Measurements from ENCODE around the gene AURKA. TPM values are rescaled to one million over a fixed set of nuclear protein-coding genes. Genes with fewer than 3 reads are reported as not detected.
"Not testable (repeated sequence)": the region's sequence is repeated elsewhere in the genome, so short reads cannot be mapped to it uniquely, and the experiment has no call there.

The AURKA gene
- total RNA-seq, 1 experiment from 2014 or later = 75.3 TPM

DNA sequence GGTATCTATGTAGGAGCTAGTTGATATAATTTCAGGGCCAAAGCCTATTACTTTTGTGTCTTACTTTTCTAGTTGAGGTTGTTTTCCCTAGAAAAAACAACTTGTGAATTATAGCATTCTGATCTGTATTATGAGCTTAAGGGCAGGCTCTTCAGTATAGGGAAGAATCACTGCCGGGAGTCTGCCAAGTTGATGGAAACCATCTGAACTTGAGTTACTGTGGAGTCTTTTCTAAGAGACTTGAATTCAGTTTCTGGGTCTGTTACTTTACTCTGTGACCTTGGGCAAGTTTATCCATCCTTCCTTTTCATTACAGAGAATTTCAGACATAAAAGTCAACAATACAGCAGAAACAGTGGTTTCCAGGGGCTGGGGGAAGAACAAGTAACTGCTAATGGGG, 17.9 kb upstream of the AURKA start:
- H3K9me3 Mint-ChIP-seq (ENCODE audit: unreplicated experiment) = no peaks in the 10 kb centered on the region
- no TSS peak for BruUV-seq (replicated peaks)
- peaks cover 89% of the 10 kb centered on the region for H3K36me3 Mint-ChIP-seq (ENCODE audit: insufficient read depth, unreplicated experiment)
- no peaks in the 10 kb centered on the region for H3K27me3 Mint-ChIP-seq (ENCODE audit: insufficient read depth, unreplicated experiment)
- DNase-seq (ENCODE audit: unreplicated experiment) = no peak
- ChIA-PET POLR2A (interaction anchor here (1.2 kb wide), 1 partner anchor 13 kb away, joined by 4 read pairs; no protein-coding TSS in a partner anchor), CTCF (interaction anchor here (1.2 to 1.4 kb wide), 2 partner anchors 9 to 13 kb away, joined by 3 to 5 read pairs; no protein-coding TSS in a partner anchor)
- intact Hi-C loops (cut with micrococcal nuclease) = no loop called here
- H3K4me3 Mint-ChIP-seq (ENCODE audit: unreplicated experiment) = no peak overlapping the region
- H3K4me1 Mint-ChIP-seq (ENCODE audit: insufficient read depth, unreplicated experiment) = no peaks in the 10 kb centered on the region
- TF ChIP-seq, protein P1, sequence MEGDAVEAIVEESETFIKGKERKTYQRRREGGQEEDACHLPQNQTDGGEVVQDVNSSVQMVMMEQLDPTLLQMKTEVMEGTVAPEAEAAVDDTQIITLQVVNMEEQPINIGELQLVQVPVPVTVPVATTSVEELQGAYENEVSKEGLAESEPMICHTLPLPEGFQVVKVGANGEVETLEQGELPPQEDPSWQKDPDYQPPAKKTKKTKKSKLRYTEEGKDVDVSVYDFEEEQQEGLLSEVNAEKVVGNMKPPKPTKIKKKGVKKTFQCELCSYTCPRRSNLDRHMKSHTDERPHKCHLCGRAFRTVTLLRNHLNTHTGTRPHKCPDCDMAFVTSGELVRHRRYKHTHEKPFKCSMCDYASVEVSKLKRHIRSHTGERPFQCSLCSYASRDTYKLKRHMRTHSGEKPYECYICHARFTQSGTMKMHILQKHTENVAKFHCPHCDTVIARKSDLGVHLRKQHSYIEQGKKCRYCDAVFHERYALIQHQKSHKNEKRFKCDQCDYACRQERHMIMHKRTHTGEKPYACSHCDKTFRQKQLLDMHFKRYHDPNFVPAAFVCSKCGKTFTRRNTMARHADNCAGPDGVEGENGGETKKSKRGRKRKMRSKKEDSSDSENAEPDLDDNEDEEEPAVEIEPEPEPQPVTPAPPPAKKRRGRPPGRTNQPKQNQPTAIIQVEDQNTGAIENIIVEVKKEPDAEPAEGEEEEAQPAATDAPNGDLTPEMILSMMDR (IDR thresholded peaks at IDR 0.05; ENCODE audit: unreplicated experiment) = no peak
- H3K27ac Mint-ChIP-seq (ENCODE audit: low read depth, unreplicated experiment) = no peak overlapping the region

DNA sequence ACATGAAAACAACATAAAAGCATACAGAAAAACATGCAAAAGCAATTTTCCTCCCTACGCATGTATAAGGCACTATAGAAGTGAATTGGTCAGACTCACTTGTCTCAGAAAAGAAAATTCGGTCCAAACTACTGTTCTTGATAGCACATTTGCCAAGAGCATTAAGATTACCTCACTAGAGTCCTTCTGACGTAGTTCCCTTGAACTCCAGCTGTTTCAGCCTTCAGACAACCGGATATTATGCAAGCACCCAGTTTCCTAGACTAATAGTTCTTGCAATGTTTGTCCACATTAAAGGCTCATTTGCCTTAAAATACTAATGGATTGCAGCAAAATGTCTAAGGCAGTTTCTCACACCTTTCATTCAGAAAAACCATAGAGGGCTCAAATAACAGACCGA, 17.5 kb upstream of the AURKA start:
- DNase-seq (ENCODE audit: unreplicated experiment) = no peak
- Mint-ChIP-seq H3K27me3 (ENCODE audit: insufficient read depth, unreplicated experiment) (no peaks in the 10 kb centered on the region), H3K4me1 (ENCODE audit: insufficient read depth, unreplicated experiment) (no peaks in the 10 kb centered on the region), H3K4me3 (ENCODE audit: unreplicated experiment) (no peak overlapping the region), H3K36me3 (ENCODE audit: insufficient read depth, unreplicated experiment) (peaks cover 93% of the 10 kb centered on the region), H3K9me3 (ENCODE audit: unreplicated experiment) (no peaks in the 10 kb centered on the region), H3K27ac (ENCODE audit: low read depth, unreplicated experiment) (no peak overlapping the region)
- ChIA-PET POLR2A (interaction anchor here (1.2 kb wide), 1 partner anchor 13 kb away, joined by 4 read pairs; no protein-coding TSS in a partner anchor), CTCF (interaction anchor here (0.7 to 1.4 kb wide), 3 partner anchors 9 to 12 kb away, joined by 3 to 5 read pairs (median 3); no protein-coding TSS in a partner anchor)
- BruUV-seq (replicated peaks) = no TSS peak
- TF ChIP-seq, protein P1 (IDR thresholded peaks at IDR 0.05; ENCODE audit: unreplicated experiment) = no peak
- intact Hi-C loops (cut with micrococcal nuclease) = no loop called here

DNA sequence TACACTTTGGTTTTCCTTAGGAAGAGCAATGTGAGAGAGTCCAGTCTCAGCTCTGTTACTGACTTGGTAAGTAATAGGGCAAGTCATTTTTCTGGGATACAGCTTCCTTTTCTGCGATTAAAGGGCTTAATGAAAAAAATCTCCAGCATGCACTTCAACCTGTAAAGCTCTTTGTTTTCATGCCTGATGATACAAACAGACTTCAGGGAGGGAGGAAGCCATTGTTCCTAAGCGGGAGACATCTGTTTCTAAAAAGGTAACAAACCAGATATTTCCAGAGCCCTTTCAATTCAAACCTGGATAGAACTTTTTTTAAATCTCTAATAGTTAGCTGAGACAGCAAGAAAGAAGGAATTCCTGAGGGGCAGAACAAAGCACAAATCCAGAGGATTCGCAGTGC, 14.9 kb upstream of the AURKA start:
- DNase-seq (ENCODE audit: unreplicated experiment) = no peak
- Mint-ChIP-seq H3K4me3 (ENCODE audit: unreplicated experiment) (no peak overlapping the region), H3K27me3 (ENCODE audit: insufficient read depth, unreplicated experiment) (no peaks in the 10 kb centered on the region), H3K9me3 (ENCODE audit: unreplicated experiment) (no peaks in the 10 kb centered on the region), H3K4me1 (ENCODE audit: insufficient read depth, unreplicated experiment) (no peaks in the 10 kb centered on the region), H3K36me3 (ENCODE audit: insufficient read depth, unreplicated experiment) (peaks cover 95% of the 10 kb centered on the region), H3K27ac (ENCODE audit: low read depth, unreplicated experiment) (no peak overlapping the region)
- intact Hi-C loops (cut with micrococcal nuclease) = no loop called here
- CTCF ChIA-PET = interaction anchor here (1.1 to 1.5 kb wide), 3 partner anchors 9 to 14 kb away, joined by 3 to 12 read pairs (median 9); partner anchors contain the start of gene CSTF1
- POLR2A ChIA-PET = interaction anchor here (2.5 kb wide), 1 partner anchor 14 kb away, joined by 10 read pairs; the partner anchor contains the start of genes AURKA and CSTF1
- TF ChIP-seq, protein P1 (IDR thresholded peaks at IDR 0.05; ENCODE audit: unreplicated experiment) = no peak
- BruUV-seq (replicated peaks) = no TSS peak

DNA sequence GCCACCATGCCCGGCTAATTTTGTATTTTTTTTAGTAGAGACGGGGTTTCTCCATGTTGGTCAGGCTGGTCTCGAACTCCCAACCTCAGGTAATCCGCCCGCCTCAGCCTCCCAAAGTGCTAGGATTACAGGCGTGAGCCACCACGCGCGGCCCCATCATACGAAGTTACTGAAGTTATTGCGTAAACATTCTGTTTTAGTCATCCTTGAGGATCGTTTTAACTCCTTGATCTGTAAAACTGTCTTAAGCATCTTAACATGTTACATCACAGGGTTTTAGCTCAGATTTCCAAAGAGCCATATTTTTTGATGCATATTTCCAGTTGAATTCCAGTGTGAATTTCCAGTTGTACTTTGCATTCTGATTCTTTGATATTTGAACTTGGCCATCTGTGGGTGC, 13.3 kb upstream of the AURKA start:
- peaks cover 99% of the 10 kb centered on the region for H3K36me3 Mint-ChIP-seq (ENCODE audit: insufficient read depth, unreplicated experiment)
- H3K27me3 Mint-ChIP-seq (ENCODE audit: insufficient read depth, unreplicated experiment); H3K27ac Mint-ChIP-seq (ENCODE audit: low read depth, unreplicated experiment); intact Hi-C loops (cut with micrococcal nuclease); H3K4me1 Mint-ChIP-seq (ENCODE audit: insufficient read depth, unreplicated experiment); BruUV-seq (replicated peaks); H3K4me3 Mint-ChIP-seq (ENCODE audit: unreplicated experiment); H3K9me3 Mint-ChIP-seq (ENCODE audit: unreplicated experiment); DNase-seq (ENCODE audit: unreplicated experiment): not testable (repeated sequence)
- CTCF ChIA-PET = interaction anchor here (0.6 to 1.1 kb wide), 3 partner anchors 12 to 260 kb away, joined by 3 read pairs; no protein-coding TSS in a partner anchor
- POLR2A ChIA-PET = interaction anchor here (2.5 kb wide), 1 partner anchor 12 kb away, joined by 10 read pairs; the partner anchor contains the start of genes AURKA and CSTF1

Data from MCF 10A (cell line).